NCI-H226 (cell line): ENCODE data around the gene GALNT5.

Source experiments
- DNase-seq: peaks from one replicate; pipeline ENCODE4 v3.0.0-alpha.2; 2015

The GALNT5 gene

GRCh38 chr2:157292853-157293252, 35.3 kb downstream of the GALNT5 start:
- DNase-seq, result no peak

- DNase-seq, result no peak
Measured at GRCh38 chr2:157296490-157296889, 39.0 kb downstream of the GALNT5 start.

- DNase-seq, result no peak
Measured at GRCh38 chr2:157296958-157297357, 39.5 kb downstream of the GALNT5 start.

GRCh38 chr2:157301307-157301706, 43.8 kb downstream of the GALNT5 start:
- no peak for DNase-seq

- DNase-seq, result peak; percentile 40
Measured at GRCh38 chr2:157302492-157303099, 45.1 kb downstream of the GALNT5 start.

GRCh38 chr2:157303612-157304011, 46.1 kb downstream of the GALNT5 start:
- no peak for DNase-seq

GRCh38 chr2:157304811-157305722, 47.6 kb downstream of the GALNT5 start:
- peak; percentile 84 for DNase-seq

- peak; percentile 75 for DNase-seq
Measured at GRCh38 chr2:157305723-157306110, 48.2 kb downstream of the GALNT5 start.

GRCh38 chr2:157307021-157307420, 49.5 kb downstream of the GALNT5 start:
- DNase-seq, result no peak

GRCh38 chr2:157309878-157310277, 52.4 kb downstream of the GALNT5 start:
- no peak for DNase-seq

GRCh38 chr2:157311706-157312105, 54.2 kb downstream of the GALNT5 start:
- DNase-seq, result no peak

- DNase-seq, result no peak
Measured at GRCh38 chr2:157312866-157313486, 55.5 kb downstream of the GALNT5 start.

- no peak for DNase-seq
Measured at GRCh38 chr2:157315901-157316300, 58.4 kb downstream of the GALNT5 start.

- DNase-seq, result no peak
Measured at GRCh38 chr2:157318884-157319283, 61.4 kb downstream of the GALNT5 start.

GRCh38 chr2:157319795-157320194, 62.3 kb downstream of the GALNT5 start:
- DNase-seq, result no peak

GRCh38 chr2:157320409-157320808, 62.9 kb downstream of the GALNT5 start:
- DNase-seq, result no peak

GRCh38 chr2:157321466-157321865, 64.0 kb downstream of the GALNT5 start:
- no peak for DNase-seq

GRCh38 chr2:157322432-157322831, 64.9 kb downstream of the GALNT5 start:
- no peak for DNase-seq

GRCh38 chr2:157324331-157324843, 66.9 kb downstream of the GALNT5 start:
- DNase-seq, result peak; percentile 67

GRCh38 chr2:157325786-157326185, 68.3 kb downstream of the GALNT5 start, which contains the start of gene ERMN:
TSS of gene ERMN (minus strand) at chr2:157325824. CDS start at chr2:157325642, 182 bp downstream.
- DNase-seq, result no peak

- DNase-seq, result no peak
Measured at GRCh38 chr2:157326698-157327097, 69.2 kb downstream of the GALNT5 start.

GRCh38 chr2:157327200-157327599, 69.7 kb downstream of the GALNT5 start:
- no peak for DNase-seq
